Activated CD8-positive, alpha-beta T cell treated with anti-CD3 and anti-CD28 coated beads, Interleukin-2, amount 10 ng/mL, durations not matched to agents 7 days and 5 days (primary cell): Measurements from ENCODE around the gene SETD1B. TPM values are rescaled to one million over a fixed set of nuclear protein-coding genes. Genes with fewer than 3 reads are reported as not detected.
"Not testable (repeated sequence)": the region's sequence is repeated elsewhere in the genome, so short reads cannot be mapped to it uniquely, and the experiment has no call there.

ENCODE experiments used
- ATAC-seq: fragments of 150-1000 bp; cut with Tn5 transposase; one replicate; pipeline ENCODE4 v1.10.0; 2021; ENCODE audit warnings: moderate library complexity
- CTCF ChIA-PET: fragments of 350-600 bp; sonication (Branson Sonifier 250); formaldehyde crosslinking; loops from one replicate; lab custom pipeline; 2021; ENCODE audit warnings: antibody characterized with exemption; lab: Charles Lee
- POLR2A ChIA-PET: fragments of 350-600 bp; sonication (Branson Sonifier 250); formaldehyde crosslinking; loops from one replicate; lab custom pipeline; 2021; ENCODE audit warnings: antibody characterized with exemption; lab: Charles Lee
- DNase-seq: peaks from one replicate; pipeline ENCODE4 v3.0.0-alpha.2; 2020
- H3K27ac Mint-ChIP-seq: one replicate; pipeline ENCODE4 v1.8.0; 2021; ENCODE audit warnings: mild to moderate bottlenecking, mixed read lengths
- H3K27me3 Mint-ChIP-seq: one replicate; pipeline ENCODE4 v1.8.0; 2021; ENCODE audit warnings: low read depth, mixed read lengths
- H3K36me3 Mint-ChIP-seq: one replicate; pipeline ENCODE4 v1.8.0; 2021; ENCODE audit warnings: low read depth, mixed read lengths
- H3K4me1 Mint-ChIP-seq: one replicate; pipeline ENCODE4 v1.8.0; 2021; ENCODE audit warnings: low read depth, mixed read lengths
- H3K4me3 Mint-ChIP-seq: one replicate; pipeline ENCODE4 v1.8.0; 2021; ENCODE audit warnings: mild to moderate bottlenecking, mixed read lengths
- H3K9me3 Mint-ChIP-seq: one replicate; pipeline ENCODE4 v1.8.0; 2022; ENCODE audit warnings: mixed read lengths; ENCODE audit not compliant: insufficient read depth
- total RNA-seq, 2 experiments: library from RNA; stranded (reverse); gene quantifications; one replicate each; pipeline ENCODE4 v1.2.3, GENCODE V29; 2021

SETD1B gene
- total RNA-seq, 2 experiments from 2014 or later: 30.0 to 30.9 TPM

DNA sequence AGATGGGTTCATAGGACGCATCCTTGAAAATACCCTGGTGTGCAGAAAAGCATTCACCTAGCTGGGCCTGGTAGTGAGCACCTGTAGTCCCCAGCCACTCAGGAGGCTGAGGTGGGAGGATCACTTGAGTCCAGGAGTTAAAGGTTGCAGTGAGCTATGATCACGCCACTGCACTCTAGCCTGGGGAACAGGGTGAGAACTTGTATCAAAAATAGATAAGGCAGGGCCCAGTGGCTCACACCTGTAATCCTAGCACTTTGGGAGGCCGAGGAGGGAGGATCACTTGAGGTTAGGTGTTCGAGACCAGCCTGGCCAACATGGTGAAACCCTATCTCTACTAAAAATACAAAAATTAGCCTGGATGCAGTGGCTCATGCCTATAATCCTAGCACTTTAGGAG, 56.9 kb downstream of the SETD1B start:
- DNase-seq, H3K27me3 Mint-ChIP-seq, ATAC-seq, H3K4me3 Mint-ChIP-seq, POLR2A ChIA-PET, H3K27ac Mint-ChIP-seq, H3K9me3 Mint-ChIP-seq, H3K36me3 Mint-ChIP-seq, H3K4me1 Mint-ChIP-seq: not testable (repeated sequence)
- CTCF ChIA-PET: interaction anchor here (1.4 to 2.8 kb wide), 2 partner anchors 28 to 66 kb away, joined by 3 to 11 read pairs; partner anchors contain the start of genes PSMD9 and RHOF

DNA sequence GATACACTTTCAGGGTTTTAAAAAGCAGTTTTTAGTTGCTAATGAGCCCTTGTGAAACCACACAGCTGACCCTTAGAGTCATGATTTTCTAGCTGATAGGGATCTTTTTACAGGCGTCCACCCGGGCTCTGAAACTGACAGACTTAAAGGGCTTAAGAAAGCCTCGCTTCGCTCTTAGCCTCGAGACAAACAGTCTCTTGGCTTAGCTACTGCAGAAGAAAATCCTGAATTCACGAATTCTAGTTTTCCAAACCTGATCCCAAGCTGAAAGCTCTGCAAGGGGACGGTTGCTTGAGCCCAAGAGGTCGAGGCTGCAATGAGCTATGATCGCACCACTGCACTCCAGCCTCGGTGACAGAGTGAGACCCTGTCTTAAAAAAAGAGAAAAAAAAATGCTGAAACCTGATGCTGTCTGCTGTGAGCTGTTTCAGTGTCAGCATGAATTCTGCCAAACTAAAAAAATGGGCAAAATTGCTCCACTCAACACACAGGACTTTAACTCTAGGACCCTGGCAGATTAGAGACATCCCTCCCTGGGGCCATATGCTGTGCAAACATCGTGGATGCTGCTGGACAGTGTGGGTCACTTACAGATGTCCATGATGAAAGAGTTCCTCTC, 57.9 kb downstream of the SETD1B start:
- Mint-ChIP-seq H3K4me1 (no peaks in the 10 kb centered on the region), H3K9me3 (no peaks in the 10 kb centered on the region), H3K27me3 (no peaks in the 10 kb centered on the region), H3K27ac (no peak overlapping the region), H3K4me3 (no peak overlapping the region), H3K36me3 (no peaks in the 10 kb centered on the region)
- CTCF ChIA-PET: interaction anchor here (0.7 to 2.8 kb wide), 4 partner anchors 22 to 68 kb away, joined by 3 to 11 read pairs (median 3); partner anchors contain the start of genes PSMD9 and RHOF
- DNase-seq (no peak), ATAC-seq (no peak)
- POLR2A ChIA-PET: interaction anchor here (0.6 kb wide), 1 partner anchor 52 kb away, joined by 3 read pairs; no protein-coding TSS in a partner anchor

DNA sequence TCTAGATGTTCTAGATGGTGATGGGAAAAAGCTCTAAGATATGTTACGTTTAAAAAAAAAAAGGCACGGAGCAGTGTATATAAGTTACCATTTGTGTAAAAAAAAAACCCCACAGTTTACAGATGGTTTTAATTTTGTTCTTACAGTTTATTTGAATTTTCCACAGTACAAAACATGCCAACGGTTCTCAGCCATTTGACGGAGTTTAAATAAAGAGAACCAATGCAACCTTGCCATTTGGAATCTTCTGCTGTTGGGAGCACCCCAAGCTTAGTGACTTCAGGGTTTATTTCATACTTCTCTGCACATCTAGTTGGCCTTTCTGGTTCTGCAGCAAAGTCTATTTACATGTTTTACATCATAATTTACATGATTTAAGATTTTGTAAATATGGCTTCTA, 62.5 kb downstream of the SETD1B start:
- Mint-ChIP-seq H3K27ac (no peak overlapping the region), H3K9me3 (no peaks in the 10 kb centered on the region), H3K4me1 (no peaks in the 10 kb centered on the region), H3K27me3 (no peaks in the 10 kb centered on the region), H3K4me3 (no peak overlapping the region), H3K36me3 (no peaks in the 10 kb centered on the region)
- ATAC-seq (no peak), DNase-seq (no peak)
- CTCF ChIA-PET: interaction anchor here (1.1 kb wide), 1 partner anchor 72 kb away, joined by 3 read pairs; no protein-coding TSS in a partner anchor
- POLR2A ChIA-PET: no interaction called here

DNA sequence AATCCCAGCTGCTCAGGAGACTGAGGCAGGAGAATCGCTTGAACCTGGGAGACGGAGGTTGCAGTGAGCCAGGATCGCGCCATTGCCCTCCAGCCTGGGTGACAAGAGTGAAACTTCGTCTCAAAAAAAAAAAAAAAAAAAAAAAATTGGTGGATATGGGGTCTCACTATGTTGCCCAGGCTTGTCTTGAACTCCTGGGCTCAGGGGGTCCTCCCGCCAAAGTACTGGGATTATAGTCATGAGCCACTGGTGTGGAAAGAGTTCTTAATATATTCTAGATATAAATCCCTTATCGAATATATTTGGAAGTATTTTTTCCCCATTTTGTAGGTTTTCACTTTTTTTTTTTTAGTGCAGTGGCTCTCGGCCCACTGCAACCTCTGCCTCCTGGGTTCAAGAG, 65.4 kb downstream of the SETD1B start:
- H3K4me3 Mint-ChIP-seq, ATAC-seq, DNase-seq, POLR2A ChIA-PET, H3K4me1 Mint-ChIP-seq, H3K9me3 Mint-ChIP-seq, H3K27ac Mint-ChIP-seq, H3K36me3 Mint-ChIP-seq, H3K27me3 Mint-ChIP-seq: not testable (repeated sequence)
- CTCF ChIA-PET: interaction anchor here (1.0 kb wide), 1 partner anchor 14 kb away, joined by 3 read pairs; no protein-coding TSS in a partner anchor

DNA sequence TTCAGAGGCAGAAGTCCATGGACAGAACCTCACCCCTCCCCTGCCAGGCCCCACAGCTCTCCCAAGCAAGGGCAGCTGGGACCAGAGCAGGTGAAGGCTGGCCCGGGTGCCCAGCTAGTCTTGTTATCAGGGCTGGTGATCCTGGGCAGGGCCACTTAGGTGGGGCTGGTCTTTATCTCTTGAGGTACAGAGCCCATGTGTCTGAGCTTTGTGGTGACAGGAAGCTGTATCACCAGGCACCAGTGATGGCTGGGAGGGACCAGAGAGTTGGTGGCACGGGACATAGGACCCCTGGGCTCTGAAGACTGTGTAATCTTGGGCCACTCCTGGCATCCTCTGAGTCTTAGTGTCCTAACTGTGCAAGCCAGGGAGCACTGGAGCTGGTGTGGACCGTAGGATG, 67.7 kb downstream of the SETD1B start:
- Mint-ChIP-seq H3K27me3 (no peaks in the 10 kb centered on the region), H3K9me3 (no peaks in the 10 kb centered on the region), H3K27ac (no peak overlapping the region), H3K4me3 (no peak overlapping the region), H3K36me3 (no peaks in the 10 kb centered on the region), H3K4me1 (no peaks in the 10 kb centered on the region)
- ATAC-seq: no peak
- no peak for DNase-seq
- ChIA-PET CTCF (interaction anchor here (1.2 kb wide), 1 partner anchor 16 kb away, joined by 4 read pairs; no protein-coding TSS in a partner anchor), POLR2A (no interaction called here)

DNA sequence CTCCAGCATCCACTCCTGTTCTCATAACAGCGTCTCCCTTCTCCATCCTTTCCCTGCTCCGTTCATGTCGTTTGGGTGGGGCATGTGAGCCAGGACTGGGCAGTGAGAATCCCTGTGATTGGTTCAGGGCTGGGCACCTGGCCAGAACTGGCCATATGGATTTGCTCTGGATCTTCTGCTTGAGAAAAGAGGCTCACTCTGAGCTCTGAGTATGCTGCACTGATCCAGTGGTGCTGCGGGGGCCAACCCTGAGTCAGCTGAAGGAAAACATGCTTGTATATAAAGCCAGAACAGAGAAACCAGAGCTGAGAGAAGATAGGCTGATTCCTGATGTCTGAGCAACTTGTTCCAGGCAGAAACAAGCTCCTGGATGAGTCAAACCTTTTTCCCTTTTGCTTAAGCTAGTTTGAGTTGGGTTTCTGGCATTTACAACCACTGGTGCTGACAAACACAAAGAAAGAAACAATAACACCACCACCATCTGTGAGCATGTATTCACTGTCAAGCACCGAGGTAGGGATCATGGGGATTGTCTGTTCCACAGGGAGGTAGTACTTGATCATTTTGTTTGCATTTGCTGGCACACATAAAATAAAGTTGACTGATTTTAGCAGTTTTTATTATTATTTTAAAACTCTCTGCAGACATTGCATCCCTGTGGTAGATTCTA, 68.9 kb downstream of the SETD1B start:
- Mint-ChIP-seq H3K4me1 (no peaks in the 10 kb centered on the region), H3K9me3 (no peaks in the 10 kb centered on the region), H3K27me3 (no peaks in the 10 kb centered on the region), H3K4me3 (no peak overlapping the region), H3K27ac (no peak overlapping the region), H3K36me3 (no peaks in the 10 kb centered on the region)
- CTCF ChIA-PET: no interaction called here
- ATAC-seq (no peak), DNase-seq (no peak)
- POLR2A ChIA-PET: no interaction called here

DNA sequence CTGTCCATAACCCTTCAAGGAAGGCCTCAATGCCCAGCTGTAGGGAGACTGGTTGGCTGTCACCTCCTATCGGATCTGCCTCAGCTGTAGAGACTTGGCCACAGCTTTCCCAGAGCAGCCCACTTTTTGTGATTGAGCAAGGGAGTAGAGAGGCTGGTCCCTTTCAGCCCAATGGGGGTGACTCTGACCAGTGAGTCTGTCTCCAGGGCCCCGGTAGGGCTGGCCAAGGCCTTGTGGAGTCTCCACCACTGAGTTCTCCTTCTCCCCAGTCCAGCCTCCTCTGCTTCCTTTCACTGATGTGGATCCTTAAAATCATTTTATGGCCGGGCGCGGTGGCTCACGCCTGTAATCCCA, 69.4 kb downstream of the SETD1B start:
- Mint-ChIP-seq H3K4me1 (no peaks in the 10 kb centered on the region), H3K27ac (no peak overlapping the region), H3K9me3 (no peaks in the 10 kb centered on the region), H3K27me3 (no peaks in the 10 kb centered on the region), H3K36me3 (no peaks in the 10 kb centered on the region), H3K4me3 (no peak overlapping the region)
- DNase-seq (no peak), ATAC-seq (no peak)
- POLR2A ChIA-PET: no interaction called here
- CTCF ChIA-PET: no interaction called here

DNA sequence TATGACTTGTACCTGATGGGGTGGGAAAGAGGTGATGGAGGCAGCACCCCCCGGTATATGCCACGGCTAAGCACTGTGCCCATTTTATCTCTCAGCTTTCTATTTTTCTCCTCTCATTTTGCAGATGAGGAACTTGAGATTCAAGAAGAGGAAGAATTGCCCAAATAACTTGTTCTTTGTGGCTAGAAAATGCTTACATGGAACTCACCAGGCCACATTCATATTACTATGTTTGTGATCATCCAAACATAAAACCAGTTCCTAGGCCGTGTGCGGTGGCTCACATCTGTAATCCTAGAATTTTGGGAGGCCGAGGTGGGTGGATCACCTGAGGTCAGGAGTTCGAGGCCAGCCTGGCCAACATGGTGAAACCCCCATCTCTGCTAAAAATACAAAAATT, 70.3 kb downstream of the SETD1B start:
- CTCF ChIA-PET: no interaction called here

DNA sequence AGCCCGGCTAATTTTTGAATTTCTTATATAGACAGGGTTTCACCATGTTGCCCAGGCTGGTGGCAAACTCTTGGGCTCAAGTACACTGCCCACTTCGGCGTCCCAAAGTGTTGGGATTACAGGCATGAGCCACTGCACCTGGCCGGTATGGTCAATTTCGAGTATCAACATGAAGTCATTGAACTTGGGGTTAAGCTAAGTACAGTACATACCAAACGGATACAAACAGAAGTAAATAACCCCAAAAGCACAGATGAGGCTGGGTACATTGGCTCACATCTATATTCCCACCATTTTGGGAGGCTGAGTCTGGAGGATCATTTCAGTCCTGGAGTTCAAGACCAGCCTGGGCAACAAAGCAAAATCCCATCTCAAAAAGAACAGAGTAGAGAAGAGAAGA, 71.8 kb downstream of the SETD1B start:
- H3K9me3 Mint-ChIP-seq: no peaks in the 10 kb centered on the region
- no peak for ATAC-seq
- H3K27me3 Mint-ChIP-seq: no peaks in the 10 kb centered on the region
- ChIA-PET POLR2A (interaction anchor here (0.6 kb wide), 2 partner anchors 149 to 346 kb away, joined by 3 read pairs; no protein-coding TSS in a partner anchor), CTCF (no interaction called here)
- H3K36me3 Mint-ChIP-seq: no peaks in the 10 kb centered on the region
- no peak overlapping the region for H3K27ac Mint-ChIP-seq
- no peak overlapping the region for H3K4me3 Mint-ChIP-seq
- no peaks in the 10 kb centered on the region for H3K4me1 Mint-ChIP-seq
- DNase-seq: no peak

More for the DNA sequence above, 70.3 kb downstream of the SETD1B start:
- H3K9me3 Mint-ChIP-seq: no peaks in the 10 kb centered on the region
- H3K27ac Mint-ChIP-seq: no peak overlapping the region
- ATAC-seq: no peak
- no peaks in the 10 kb centered on the region for H3K27me3 Mint-ChIP-seq
- DNase-seq: no peak
- H3K4me3 Mint-ChIP-seq: no peak overlapping the region
- POLR2A ChIA-PET: interaction anchor here (0.5 kb wide), 1 partner anchor 155 kb away, joined by 3 read pairs; no protein-coding TSS in a partner anchor
- H3K4me1 Mint-ChIP-seq: no peaks in the 10 kb centered on the region
- H3K36me3 Mint-ChIP-seq: no peaks in the 10 kb centered on the region

DNA sequence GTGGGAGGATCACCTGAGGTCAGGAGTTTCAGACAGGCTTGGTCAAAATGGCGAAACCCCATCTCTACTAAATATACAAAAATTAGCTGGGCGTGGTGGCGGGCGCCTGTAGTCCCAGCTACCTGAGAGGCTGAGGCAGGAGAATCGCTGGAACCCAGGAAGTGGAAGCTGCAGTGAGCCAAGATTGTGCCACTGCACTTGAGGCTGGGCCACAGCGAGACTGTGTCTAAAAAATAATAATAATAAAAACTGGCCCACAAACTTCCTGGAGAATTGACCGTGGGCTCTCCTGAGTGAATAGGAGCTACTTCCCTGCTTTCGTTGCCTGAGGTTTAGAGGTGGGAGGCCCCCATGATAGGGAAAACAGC, 72.3 kb downstream of the SETD1B start:
- not testable (repeated sequence) for H3K36me3 Mint-ChIP-seq, H3K27me3 Mint-ChIP-seq, ATAC-seq, DNase-seq, H3K27ac Mint-ChIP-seq, H3K4me3 Mint-ChIP-seq, H3K9me3 Mint-ChIP-seq, H3K4me1 Mint-ChIP-seq
- POLR2A ChIA-PET: interaction anchor here (0.6 kb wide), 1 partner anchor 346 kb away, joined by 3 read pairs; no protein-coding TSS in a partner anchor
- CTCF ChIA-PET: interaction anchor here (0.6 kb wide), 1 partner anchor 11 kb away, joined by 3 read pairs; no protein-coding TSS in a partner anchor
